GM12878 (cell line): ENCODE results near the gene OR2T11. TPM values are rescaled to one million over a fixed set of nuclear protein-coding genes. Genes with fewer than 3 reads are reported as not detected.

Source experiments
- ATAC-seq: fragments of 200-7000 bp; cut with Tn5 transposase; 3 replicates; pipeline ENCODE4 v1.9.1; 2020; ENCODE audit warnings: mild to moderate bottlenecking, moderate library complexity
- BruUV-seq: library from RNA; stranded (reverse); fragments of 400-500 nt; replicated peaks from 2 replicates; lab custom pipeline; 2021; lab: Mats Ljungman, UMichigan
- CTCF ChIA-PET: fragments of 300-600 bp; sonication (Branson Sonifier 250); formaldehyde crosslinking; extraction: SDS; loops from one replicate; lab custom pipeline; 2021; ENCODE audit warnings: inconsistent platforms; lab: Yijun Ruan, JAX
- POLR2A ChIA-PET: fragments of 350-600 bp; formaldehyde crosslinking; extraction: SDS; loops from one replicate; lab custom pipeline; 2021; ENCODE audit warnings: inconsistent platforms; lab: Charles Lee
- RAD21 ChIA-PET: fragments of 300-600 bp; sonication (Branson Sonifier 250); formaldehyde crosslinking; loops from one replicate; lab custom pipeline; 2023; ENCODE audit warnings: antibody characterized with exemption; ENCODE audit not compliant: unreplicated experiment; lab: Charles Lee
- SMC1A ChIA-PET: fragments of 300-600 bp; sonication (Branson Sonifier 250); formaldehyde crosslinking; loops from one replicate; lab custom pipeline; 2023; ENCODE audit not compliant: unreplicated experiment, uncharacterized antibody; lab: Charles Lee
- DNase-seq: peaks from one replicate; pipeline ENCODE4 v3.0.0-alpha.2; 2011; ENCODE audit warnings: low read depth, low spot score
- FAIRE-seq: peaks from 3 replicates; lab custom pipeline; 2011; peaks lifted over from hg19 to GRCh38; lab: Jason Lieb, UNC
- H2AFZ ChIP-seq: 2 replicates; pipeline ENCODE4 v1.6.0; 2011; ENCODE audit warnings: low read depth, low read length, control low read depth; ENCODE audit not compliant: control insufficient read depth
- H3K27ac ChIP-seq: 2 replicates; pipeline ENCODE4 v1.5.1; 2011; ENCODE audit warnings: control low read depth; ENCODE audit not compliant: control insufficient read depth, insufficient read depth
- H3K27me3 ChIP-seq, 2 experiments: replicated peaks in 1 of 2; 2 replicates each; pipeline versions ENCODE4 v1.6.0 to v1.6.1; 2011; ENCODE audit warnings: low read length in 1 of 2; ENCODE audit not compliant: control insufficient read depth in 2 of 2, insufficient read depth in 2 of 2
- H3K36me3 ChIP-seq, 2 experiments: 2 replicates each; pipeline ENCODE4 v1.5.1; 2011; ENCODE audit warnings: low read length in 1 of 2; ENCODE audit not compliant: control insufficient read depth in 2 of 2, insufficient read depth in 2 of 2
- H3K4me1 ChIP-seq: 2 replicates; pipeline ENCODE4 v1.6.1; 2011; ENCODE audit warnings: mild to moderate bottlenecking, low read length, moderate library complexity, mixed read lengths; ENCODE audit not compliant: control insufficient read depth, insufficient read depth
- H3K4me2 ChIP-seq: 2 replicates; pipeline ENCODE4 v1.6.0; 2011; ENCODE audit warnings: control low read depth; ENCODE audit not compliant: control insufficient read depth, insufficient read depth
- H3K4me3 ChIP-seq: fragments of 200-600 bp; sonication (generic); 2 replicates; pipeline ENCODE4 v1.5.1; 2016
- H3K79me2 ChIP-seq: 2 replicates; pipeline ENCODE4 v1.6.0; 2011; ENCODE audit warnings: low read length; ENCODE audit not compliant: control insufficient read depth, insufficient read depth
- H3K9ac ChIP-seq: 2 replicates; pipeline ENCODE4 v1.8.0; 2011; ENCODE audit warnings: low read length, control low read depth, mixed read lengths; ENCODE audit not compliant: control insufficient read depth, insufficient read depth
- H3K9me3 ChIP-seq: replicated peaks from 3 replicates; pipeline ENCODE4 v1.5.1; 2011; ENCODE audit warnings: mild to moderate bottlenecking, low read length; ENCODE audit not compliant: control insufficient read depth, insufficient read depth
- H4K20me1 ChIP-seq: 2 replicates; pipeline ENCODE4 v1.6.0; 2011; ENCODE audit not compliant: control insufficient read depth, insufficient read depth
- ATF3 ChIP-seq: IDR thresholded peaks from 2 replicates; pipeline ENCODE4 v1.6.1; 2011; ENCODE audit warnings: low read depth, mild to moderate bottlenecking, low read length, moderate library complexity, borderline replicate concordance; ENCODE audit errors: extremely low read depth
- JUNB ChIP-seq: IDR thresholded peaks from 2 replicates; pipeline ENCODE4 v1.6.1; 2016; ENCODE audit warnings: antibody characterized with exemption, mild to moderate bottlenecking
- MLLT1 ChIP-seq: fragments of 450-650 bp; IDR thresholded peaks from 2 replicates; pipeline ENCODE4 v1.6.1; 2016; ENCODE audit warnings: mild to moderate bottlenecking
- MTA2 ChIP-seq: fragments of 450-650 bp; IDR thresholded peaks from 2 replicates; pipeline ENCODE4 v1.6.1; 2016; ENCODE audit warnings: low read depth, mild to moderate bottlenecking, moderate library complexity
- MTA3 ChIP-seq: IDR thresholded peaks from 2 replicates; pipeline ENCODE4 v1.6.1; 2012; ENCODE audit warnings: low read length, inconsistent platforms, borderline replicate concordance
- NFXL1 ChIP-seq: fragments of 450-650 bp; IDR thresholded peaks from 2 replicates; pipeline ENCODE4 v1.6.1; 2017; ENCODE audit warnings: antibody characterized with exemption, mild to moderate bottlenecking, borderline replicate concordance
- NR2C1 ChIP-seq: fragments of 450-650 bp; IDR thresholded peaks from 2 replicates; pipeline ENCODE4 v1.6.1; 2017; ENCODE audit warnings: antibody characterized with exemption, mild to moderate bottlenecking, moderate library complexity
- TCF7 ChIP-seq: IDR thresholded peaks from 2 replicates; pipeline ENCODE4 v1.6.1; 2014; ENCODE audit warnings: antibody characterized with exemption, borderline replicate concordance
- WGBS: methylation state at CpG from one replicate; pipeline ENCODE4 v1.1.6; 2016; ENCODE audit warnings: low lambda C conversion rate; ENCODE audit not compliant: insufficient replicate concordance, insufficient coverage; ENCODE audit errors: missing lambda C conversion rate; 5-methylcytosine and 5-hydroxymethylcytosine counted together
- in situ Hi-C: fragments of 300-500 bp; cut with MboI; formaldehyde crosslinking; loops from 9 replicates; pipeline ENCODE4 v1.14.3; 2018; ENCODE audit warnings: mixed read lengths
- intact Hi-C: fragments of 100-400 bp; cut with micrococcal nuclease; formaldehyde crosslinking; loops from one replicate; pipeline ENCODE4 v1.14.2; 2022; ENCODE audit not compliant: unreplicated experiment
- polyA plus RNA-seq, 11 experiments: library from polyadenylated mRNA; depleted of rRNA in 4 of 11; unstranded in 6 of 11; stranded (reverse) in 5 of 11; fragments of >200 nt; fragmentation: Nextera tagmentation in 4 of 11; fragmentation: Illumina TruSeq in 1 of 11; extraction: Ambion mirVana in 4 of 11; extraction: Trizol in 1 of 11; gene quantifications; 1 replicate in 1 of 11; 2 replicates in 10 of 11; pipeline versions ENCODE4 v1.2.1 to v1.2.3, GENCODE V29; 2011 to 2016; ENCODE audit warnings: inconsistent platforms in 2 of 11, missing spikeins in 2 of 11, low read depth in 1 of 11
- total RNA-seq, 4 experiments: library from RNA; depleted of rRNA in 3 of 4; stranded (reverse); fragments of >200 nt in 3 of 4; fragmentation: Illumina TruSeq in 1 of 4; extraction: Trizol in 1 of 4; gene quantifications; 2 replicates each; pipeline versions ENCODE4 v1.2.1 to v1.2.3, GENCODE V29; 2013 to 2021

OR2T11 gene
- total and polyA plus RNA-seq, 10 of the 15 experiments (the other 5 are each of a cell fraction or from before 2014, with no cell fraction given) = not detected

GRCh38 chr1:248593226-248593625 lies 41.7 kb downstream of the OR2T11 start:
- TF ChIP-seq NR2C1 = no peak
- no peak for TF ChIP-seq MTA2
- no peak for TF ChIP-seq TCF7
- no peak for TF ChIP-seq JUNB
- TF ChIP-seq MTA3 = no peak
- no peak for TF ChIP-seq ATF3
- TF ChIP-seq NFXL1 = no peak
- TF ChIP-seq MLLT1 = no peak
- H3K79me2 ChIP-seq = no peaks in the 10 kb centered on the region
- no peak overlapping the region for H3K9ac ChIP-seq
- intact Hi-C loops (no loop called here), in situ Hi-C loops (no loop called here)
- H4K20me1 ChIP-seq = no peaks in the 10 kb centered on the region
- BruUV-seq = no TSS peak
- no peaks in the 10 kb centered on the region for H3K36me3 ChIP-seq
- H3K27me3 ChIP-seq = no peaks in the 10 kb centered on the region
- H3K4me1 ChIP-seq = no peaks in the 10 kb centered on the region
- H3K9me3 ChIP-seq = no peaks in the 10 kb centered on the region
- ChIA-PET POLR2A (no interaction called here), CTCF (no interaction called here), RAD21 (no interaction called here), SMC1A (no interaction called here)
- FAIRE-seq = no peak
- no peak for DNase-seq
- WGBS = no CpG with 5 or more reads among the region's 5 CpGs
- no peak overlapping the region for H3K4me3 ChIP-seq
- H3K27ac ChIP-seq = no peak overlapping the region
- no peak overlapping the region for H2AFZ ChIP-seq
- no peak for ATAC-seq
- no peak overlapping the region for H3K4me2 ChIP-seq
